ENCODE measurements around the gene GIMAP4. TPM values are rescaled to one million over a fixed set of nuclear protein-coding genes. Genes with fewer than 3 reads are reported as not detected.
"Not testable (repeated sequence)": the region's sequence is repeated elsewhere in the genome, so short reads cannot be mapped to it uniquely, and the experiment has no call there.

GIMAP4 gene
- total RNA-seq, 2 donors from 2014 or later = 8.2 to 13.0 TPM

DNA sequence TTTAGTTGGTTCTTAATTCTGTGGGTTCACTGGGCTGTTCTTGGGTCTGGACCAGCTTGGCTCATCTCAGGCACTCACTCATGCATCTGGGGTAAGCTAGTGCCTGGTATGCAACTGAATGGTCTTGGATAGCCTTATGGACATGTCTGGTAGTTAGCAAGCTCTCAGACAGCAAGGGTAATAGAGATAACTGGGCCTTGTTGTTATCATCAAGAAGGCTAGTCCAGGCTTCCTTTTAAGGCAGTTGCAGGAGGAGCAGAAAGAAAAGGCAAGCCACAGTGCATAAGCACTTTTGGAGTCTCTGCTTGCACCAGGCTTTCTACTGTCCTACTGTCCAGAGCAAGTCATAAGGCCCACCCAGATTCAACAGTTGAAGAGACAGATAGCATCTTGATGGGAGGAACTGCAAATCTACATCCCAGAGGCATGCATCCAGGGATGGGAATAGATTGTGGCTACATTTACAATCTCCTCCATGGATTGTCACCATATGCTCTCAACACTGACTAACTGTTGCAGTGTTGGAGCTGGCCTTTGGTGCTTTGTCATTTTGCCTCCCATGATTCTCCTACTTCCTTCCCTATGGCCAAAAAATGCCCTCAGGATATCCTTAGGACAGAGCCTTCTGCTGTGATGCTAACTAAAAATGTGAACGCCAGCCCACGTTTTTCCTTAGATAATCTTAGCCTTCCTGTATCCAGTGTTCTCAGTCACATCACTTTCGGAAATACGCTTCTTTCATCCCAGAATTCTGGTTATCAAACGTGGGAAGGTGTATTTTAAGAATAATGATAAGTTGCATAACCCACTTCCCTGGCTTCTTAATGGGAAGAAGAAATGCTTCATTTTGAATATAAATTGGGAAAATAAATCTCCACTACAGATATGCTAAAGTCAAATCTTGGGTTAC is 3.6 kb downstream of the GIMAP4 start:
- H3K9me3 ChIP-seq = no peaks in the 10 kb centered on the region
- H3K4me3 ChIP-seq = no peak overlapping the region
- ATAC-seq = no peak
- TF ChIP-seq, protein P1, sequence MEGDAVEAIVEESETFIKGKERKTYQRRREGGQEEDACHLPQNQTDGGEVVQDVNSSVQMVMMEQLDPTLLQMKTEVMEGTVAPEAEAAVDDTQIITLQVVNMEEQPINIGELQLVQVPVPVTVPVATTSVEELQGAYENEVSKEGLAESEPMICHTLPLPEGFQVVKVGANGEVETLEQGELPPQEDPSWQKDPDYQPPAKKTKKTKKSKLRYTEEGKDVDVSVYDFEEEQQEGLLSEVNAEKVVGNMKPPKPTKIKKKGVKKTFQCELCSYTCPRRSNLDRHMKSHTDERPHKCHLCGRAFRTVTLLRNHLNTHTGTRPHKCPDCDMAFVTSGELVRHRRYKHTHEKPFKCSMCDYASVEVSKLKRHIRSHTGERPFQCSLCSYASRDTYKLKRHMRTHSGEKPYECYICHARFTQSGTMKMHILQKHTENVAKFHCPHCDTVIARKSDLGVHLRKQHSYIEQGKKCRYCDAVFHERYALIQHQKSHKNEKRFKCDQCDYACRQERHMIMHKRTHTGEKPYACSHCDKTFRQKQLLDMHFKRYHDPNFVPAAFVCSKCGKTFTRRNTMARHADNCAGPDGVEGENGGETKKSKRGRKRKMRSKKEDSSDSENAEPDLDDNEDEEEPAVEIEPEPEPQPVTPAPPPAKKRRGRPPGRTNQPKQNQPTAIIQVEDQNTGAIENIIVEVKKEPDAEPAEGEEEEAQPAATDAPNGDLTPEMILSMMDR (IDR thresholded peaks at IDR 0.05) = no peak
- TF ChIP-seq POLR2A (IDR thresholded peaks at IDR 0.05) = no peak
- intact Hi-C loops (cut with DNase I) = no loop called here
- no peak overlapping the region for H3K27ac ChIP-seq
- H3K4me1 ChIP-seq = no peaks in the 10 kb centered on the region
- no peaks in the 10 kb centered on the region for H3K36me3 ChIP-seq (replicated peaks in 1 of 2; ENCODE audit: insufficient read depth in 1 of 2, low read depth in 2 of 2)
- WGBS, 2 donors = 70 to 73% methylated on average over 5 of the region's 5 CpGs
- no peaks in the 10 kb centered on the region for H3K27me3 ChIP-seq
- no peak for DNase-seq

DNA sequence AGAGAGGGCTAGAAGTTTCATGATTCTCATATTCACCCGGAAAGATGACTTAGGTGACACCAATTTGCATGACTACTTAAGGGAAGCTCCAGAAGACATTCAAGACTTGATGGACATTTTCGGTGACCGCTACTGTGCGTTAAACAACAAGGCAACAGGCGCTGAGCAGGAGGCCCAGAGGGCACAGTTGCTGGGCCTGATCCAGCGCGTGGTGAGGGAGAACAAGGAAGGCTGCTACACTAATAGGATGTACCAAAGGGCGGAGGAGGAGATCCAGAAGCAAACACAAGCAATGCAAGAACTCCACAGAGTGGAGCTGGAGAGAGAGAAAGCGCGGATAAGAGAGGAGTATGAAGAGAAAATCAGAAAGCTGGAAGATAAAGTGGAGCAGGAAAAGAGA is 5.3 kb downstream of the GIMAP4 start:
- WGBS, 2 donors = 84 to 85% methylated on average over 10 of the region's 10 CpGs
- Histone ChIP-seq H3K36me3 (replicated peaks in 1 of 2; ENCODE audit: insufficient read depth in 1 of 2, low read depth in 2 of 2) (no peaks in the 10 kb centered on the region), H3K4me1 (no peaks in the 10 kb centered on the region), H3K27me3 (no peaks in the 10 kb centered on the region), H3K4me3 (no peak overlapping the region), H3K9me3 (no peaks in the 10 kb centered on the region), H3K27ac (no peak overlapping the region)
- DNase-seq (no peak), ATAC-seq (no peak)
- TF ChIP-seq, protein P1 (IDR thresholded peaks at IDR 0.05) = no peak
- no peak for TF ChIP-seq POLR2A (IDR thresholded peaks at IDR 0.05)
- intact Hi-C loops (cut with DNase I) = no loop called here

DNA sequence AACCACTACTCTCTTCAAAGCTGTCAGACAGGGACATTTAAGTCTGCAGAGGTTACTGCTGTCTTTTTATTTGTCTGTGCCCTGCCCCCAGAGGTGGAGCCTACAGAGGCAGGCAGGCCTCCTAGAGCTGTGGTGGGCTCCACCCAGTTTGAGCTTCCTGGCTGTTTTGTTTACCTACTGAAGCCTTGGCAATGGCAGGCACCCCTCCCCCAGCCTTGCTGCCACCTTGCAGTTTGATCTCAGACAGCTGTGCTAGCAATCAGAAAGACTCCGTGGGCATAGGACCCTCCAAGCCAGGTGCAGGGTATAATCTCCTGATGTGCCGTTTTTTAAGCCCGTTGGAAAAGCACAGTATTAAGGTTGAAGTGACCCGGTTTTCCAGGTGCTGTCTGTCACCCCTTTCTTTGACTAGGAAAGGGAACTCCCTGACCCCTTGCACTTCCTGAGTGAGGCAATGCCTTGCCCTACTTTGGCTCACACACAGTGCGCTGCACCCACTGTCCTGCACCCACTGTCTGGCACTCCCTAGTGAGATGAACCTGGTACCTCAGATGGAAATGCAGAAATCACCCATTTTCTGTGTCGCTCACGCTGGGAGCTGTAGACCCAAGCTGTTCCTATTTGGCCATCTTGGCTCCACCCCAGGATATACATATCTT is 12.9 kb downstream of the GIMAP4 start:
- H3K27me3 ChIP-seq; H3K36me3 ChIP-seq (replicated peaks in 1 of 2; ENCODE audit: insufficient read depth in 1 of 2, low read depth in 2 of 2); DNase-seq; H3K4me1 ChIP-seq; H3K27ac ChIP-seq; intact Hi-C loops (cut with DNase I); H3K4me3 ChIP-seq; H3K9me3 ChIP-seq; ATAC-seq: not testable (repeated sequence)
- 58 to 75% methylated on average over 7 of the region's 7 CpGs for WGBS, 2 donors

DNA sequence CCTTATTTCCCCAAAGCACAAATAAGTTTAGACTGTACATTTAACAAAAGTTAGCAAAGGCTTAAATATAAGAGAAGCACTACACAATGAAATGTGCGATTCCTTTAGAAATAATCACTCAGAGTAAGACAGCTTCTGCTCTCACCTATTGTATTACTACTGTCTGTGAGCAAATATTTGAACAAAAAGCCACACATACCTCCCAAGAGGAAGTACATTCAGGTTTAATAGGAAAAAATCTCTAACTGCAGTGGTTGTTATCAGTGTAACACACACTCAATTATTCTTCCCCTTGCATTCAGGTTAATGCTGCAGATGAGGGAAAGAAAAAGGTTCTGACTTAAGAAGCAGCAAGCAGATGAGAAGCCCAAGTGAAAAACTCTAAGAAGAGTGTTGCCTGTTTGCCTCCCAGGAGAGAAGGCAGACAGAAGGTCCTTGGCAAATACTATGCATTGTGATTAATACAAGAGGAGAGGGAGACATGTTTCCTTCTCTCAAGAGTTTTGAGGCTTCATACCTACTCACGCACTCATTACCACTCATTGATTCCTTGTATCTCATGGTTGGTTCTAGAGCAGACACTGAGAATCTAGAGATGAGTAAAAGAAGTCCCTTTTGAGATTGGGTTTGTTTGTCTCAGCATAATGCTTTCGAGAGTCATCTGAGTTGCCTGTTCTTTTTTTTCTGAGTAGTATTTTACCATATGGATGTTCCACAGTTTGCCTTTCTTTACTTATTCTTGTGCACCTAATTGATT is 13.6 kb downstream of the GIMAP4 start:
- no peaks in the 10 kb centered on the region for H3K36me3 ChIP-seq (replicated peaks in 1 of 2; ENCODE audit: insufficient read depth in 1 of 2, low read depth in 2 of 2)
- H3K9me3 ChIP-seq = no peaks in the 10 kb centered on the region
- DNase-seq (no peak), ATAC-seq (no peak)
- intact Hi-C loops (cut with DNase I) = no loop called here
- WGBS, 2 donors = 66 to 67% methylated on average over 3 of the region's 3 CpGs
- H3K27ac ChIP-seq = no peak overlapping the region
- H3K4me1 ChIP-seq = peaks cover under 1% of the 10 kb centered on the region
- TF ChIP-seq, protein P1 (IDR thresholded peaks at IDR 0.05) = no peak
- TF ChIP-seq POLR2A (IDR thresholded peaks at IDR 0.05) = no peak
- no peaks in the 10 kb centered on the region for H3K27me3 ChIP-seq
- no peak overlapping the region for H3K4me3 ChIP-seq

DNA sequence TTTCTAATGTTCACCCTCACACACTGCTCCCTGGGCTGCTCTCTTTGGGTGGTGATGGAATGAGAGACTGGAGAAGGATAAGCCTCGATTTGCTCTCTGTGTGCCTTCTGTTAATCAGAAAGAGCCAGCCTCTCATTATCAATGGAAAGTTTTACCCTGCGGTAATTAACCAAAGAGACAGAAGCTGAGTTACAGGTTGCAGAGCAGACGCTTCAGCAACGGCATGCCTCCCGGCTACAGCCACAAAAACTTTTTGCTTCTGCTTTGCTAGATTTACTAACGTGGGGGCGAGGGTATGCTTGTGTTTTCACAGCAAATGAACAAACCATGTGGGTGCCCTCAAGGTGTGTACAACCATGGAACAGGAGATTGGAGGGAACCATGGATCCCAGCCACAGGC is 18.0 kb downstream of the GIMAP4 start:
- Histone ChIP-seq H3K27ac (no peak overlapping the region), H3K4me3 (no peak overlapping the region), H3K36me3 (replicated peaks in 1 of 2; ENCODE audit: insufficient read depth in 1 of 2, low read depth in 2 of 2) (no peaks in the 10 kb centered on the region), H3K4me1 (peaks cover 11% of the 10 kb centered on the region), H3K9me3 (no peaks in the 10 kb centered on the region), H3K27me3 (no peaks in the 10 kb centered on the region)
- DNase-seq = no peak
- no peak for ATAC-seq
- WGBS, 2 donors = 57 to 65% methylated on average over 7 of the region's 7 CpGs
- TF ChIP-seq POLR2A (IDR thresholded peaks at IDR 0.05) = no peak
- TF ChIP-seq, protein P1 (IDR thresholded peaks at IDR 0.05) = no peak
- intact Hi-C loops (cut with DNase I) = no loop called here

All from body of pancreas (tissue), 4 donors.